Ovary (tissue), 9 donors: Measurements from ENCODE around the gene PACSIN2. TPM values are rescaled to one million over a fixed set of nuclear protein-coding genes. Genes with fewer than 3 reads are reported as not detected.

Experiments
- DNase-seq, 5 donors: peaks; one replicate each; pipeline ENCODE4 v3.0.0-alpha.2; 2019 to 2020
- H3K27ac ChIP-seq, 2 donors: fragments of 200-600 bp; one replicate each; pipeline versions ENCODE4 v1.5.1 to v1.8.0; 2019 to 2022
- H3K27me3 ChIP-seq: fragments of 200-600 bp; one replicate; pipeline ENCODE4 v1.8.0; 2022
- H3K36me3 ChIP-seq: fragments of 200-600 bp; sonication (generic); one replicate; pipeline ENCODE4 v1.5.1; 2019
- H3K4me1 ChIP-seq: one replicate; pipeline ENCODE4 v1.8.1; 2013; ENCODE audit warnings: mild to moderate bottlenecking, moderate library complexity; ENCODE audit not compliant: insufficient read depth
- H3K4me3 ChIP-seq: fragments of 200-600 bp; sonication (generic); one replicate; pipeline ENCODE4 v1.5.1; 2017
- H3K9me3 ChIP-seq, 2 donors: fragments of 200-600 bp in 1 of 2; sonication (generic) in 1 of 2; one replicate each; pipeline versions ENCODE4 v1.5.1 to v1.8.1; 2013 to 2019; ENCODE audit warnings: mild to moderate bottlenecking in 1 of 2, moderate library complexity in 1 of 2
- EP300 ChIP-seq: sonication (generic); formaldehyde crosslinking; IDR thresholded peaks from one replicate; pipeline ENCODE4 v1.6.1; 2017; ENCODE audit warnings: antibody characterized with exemption
- POLR2A ChIP-seq: fragments of 450-650 bp; IDR thresholded peaks from one replicate; pipeline ENCODE4 v1.6.1; 2017; ENCODE audit warnings: antibody characterized with exemption, mild to moderate bottlenecking, moderate library complexity
- WGBS, 3 donors: extraction: QIAGEN DNeasy Blood & Tissue Kit in 1 of 3; methylation state at CpG; one replicate each; pipeline versions ENCODE4 v1.1.5 to v1.1.7; 2013 to 2017; 5-methylcytosine and 5-hydroxymethylcytosine counted together
- intact Hi-C, 4 donors: fragments of 100-400 bp; cut with DNase I; formaldehyde crosslinking; loops; one replicate each; pipeline versions ENCODE4 v1.11.0 to v1.15.1; 2022 to 2023
- polyA plus RNA-seq, 2 donors: library from polyadenylated mRNA; stranded (reverse); fragments of 200-250 nt in 1 of 2; fragments of 350-450 nt in 1 of 2; fragmentation: Illumina TruSeq in 1 of 2; extraction: RNeasy Lipid Tissue Mini Kit (QIAGEN cat#74804) in 1 of 2; gene quantifications; one replicate each; pipeline ENCODE4 v1.2.3, GENCODE V29; 2013 to 2014
- total RNA-seq, 7 donors: library from RNA; depleted of rRNA in 2 of 7; stranded (reverse); fragments of >200 nt in 2 of 7; fragmentation: NEBNext Ultra II Directional in 3 of 7; extraction: Animal tissue kit (Norgen Biotek cat#: 25700) in 3 of 7; gene quantifications; one replicate each; pipeline versions ENCODE4 v1.1.0 to v1.2.4, GENCODE V29; 2016 to 2023
- TF ChIP-seq, protein P1 (sequence below), 3 donors: fragments of 450-650 bp in 2 of 3; fragments of 200-600 bp in 1 of 3; IDR thresholded peaks; one replicate each; pipeline versions ENCODE4 v1.5.1 to v1.8.0; 2016 to 2022; ENCODE audit warnings: antibody characterized with exemption in 3 of 3, mild to moderate bottlenecking in 1 of 3
- donor health status: DM: no; HTN: no; CAD: no; lungs with moderate emphysema.
- donor health status: DM: no; HTN: no; CAD: no.
- donor health status: Bipolar disorder and iron deficiency.
- donor health status: DM: yes; HTN: yes; CAD: no.
- donor health status: DM: no; HTN: no; CAD: no.
- donor health status: DM: yes; HTN: yes; CAD: no.

Gene PACSIN2
- total and polyA plus RNA-seq, 9 donors = 25.5 to 60.0 (median 48.0) TPM

- intact Hi-C loops = loop anchor here in 1 of 4 donors (10.0 kb wide), 1 partner anchor 169 kb away; no protein-coding TSS in a partner anchor
- DNase-seq = no peak
- Histone ChIP-seq H3K4me3 (no peak overlapping the region), H3K4me1 (no peaks in the 10 kb centered on the region), H3K36me3 (no peaks in the 10 kb centered on the region), H3K27ac (no peak overlapping the region), H3K27me3 (no peaks in the 10 kb centered on the region), H3K9me3 (no peaks in the 10 kb centered on the region)
- 83 to 90% (median 83%) methylated on average over 8 of the region's 8 CpGs for WGBS, 3 donors
- TF ChIP-seq EP300 (no peak), POLR2A (no peak)
- TF ChIP-seq, protein P1, sequence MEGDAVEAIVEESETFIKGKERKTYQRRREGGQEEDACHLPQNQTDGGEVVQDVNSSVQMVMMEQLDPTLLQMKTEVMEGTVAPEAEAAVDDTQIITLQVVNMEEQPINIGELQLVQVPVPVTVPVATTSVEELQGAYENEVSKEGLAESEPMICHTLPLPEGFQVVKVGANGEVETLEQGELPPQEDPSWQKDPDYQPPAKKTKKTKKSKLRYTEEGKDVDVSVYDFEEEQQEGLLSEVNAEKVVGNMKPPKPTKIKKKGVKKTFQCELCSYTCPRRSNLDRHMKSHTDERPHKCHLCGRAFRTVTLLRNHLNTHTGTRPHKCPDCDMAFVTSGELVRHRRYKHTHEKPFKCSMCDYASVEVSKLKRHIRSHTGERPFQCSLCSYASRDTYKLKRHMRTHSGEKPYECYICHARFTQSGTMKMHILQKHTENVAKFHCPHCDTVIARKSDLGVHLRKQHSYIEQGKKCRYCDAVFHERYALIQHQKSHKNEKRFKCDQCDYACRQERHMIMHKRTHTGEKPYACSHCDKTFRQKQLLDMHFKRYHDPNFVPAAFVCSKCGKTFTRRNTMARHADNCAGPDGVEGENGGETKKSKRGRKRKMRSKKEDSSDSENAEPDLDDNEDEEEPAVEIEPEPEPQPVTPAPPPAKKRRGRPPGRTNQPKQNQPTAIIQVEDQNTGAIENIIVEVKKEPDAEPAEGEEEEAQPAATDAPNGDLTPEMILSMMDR (IDR thresholded peaks at IDR 0.05) = no peak
Observed at GRCh38 chr22:42865536-42865935, 149.4 kb downstream of the PACSIN2 start.

DNA sequence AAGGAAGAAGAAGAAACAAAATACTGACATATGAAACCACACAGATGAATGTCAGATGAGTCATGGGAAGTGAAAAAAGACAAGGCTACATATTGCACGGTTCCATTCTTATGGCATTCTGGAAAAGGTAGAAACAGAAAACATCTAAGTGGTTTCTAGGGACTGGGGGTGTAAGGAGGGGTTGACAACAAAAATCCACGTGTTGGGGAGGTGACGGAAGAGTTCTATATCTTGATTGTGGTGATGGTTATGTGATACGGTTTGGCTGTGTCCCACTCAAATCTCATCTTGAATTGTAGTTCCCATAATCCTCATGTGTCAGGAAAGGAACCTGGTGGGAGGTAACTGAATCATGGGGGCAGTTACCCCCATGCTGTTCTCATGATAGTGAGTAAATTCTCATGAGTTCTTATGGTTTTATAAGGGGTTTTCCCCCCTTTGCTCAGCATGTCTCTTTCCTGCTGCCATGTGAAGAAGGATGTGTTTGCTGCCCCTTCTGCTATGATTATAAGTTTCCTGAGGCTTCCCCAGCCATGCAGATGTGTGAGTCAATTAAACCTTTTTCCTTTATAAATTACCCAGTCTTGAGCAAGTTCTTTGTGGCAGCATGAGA lies 151.5 kb downstream of the PACSIN2 start:
- intact Hi-C loops = loop anchor here in 1 of 4 donors (10.0 kb wide), 1 partner anchor 171 kb away; no protein-coding TSS in a partner anchor
- TF ChIP-seq, protein P1 (IDR thresholded peaks at IDR 0.05) = no peak
- TF ChIP-seq POLR2A (no peak), EP300 (no peak)
- H3K36me3 ChIP-seq = no peaks in the 10 kb centered on the region
- H3K9me3 ChIP-seq = no peaks in the 10 kb centered on the region
- H3K27me3 ChIP-seq = no peaks in the 10 kb centered on the region
- no peak overlapping the region for H3K27ac ChIP-seq
- no peaks in the 10 kb centered on the region for H3K4me1 ChIP-seq
- H3K4me3 ChIP-seq = no peak overlapping the region
- no peak for DNase-seq
- WGBS, 3 donors = 57 to 60% (median 59%) methylated on average over 4 of the region's 4 CpGs

- H3K4me3 ChIP-seq = no peak overlapping the region
- WGBS, 3 donors = 85 to 91% (median 88%) methylated on average over 7 of the region's 7 CpGs
- DNase-seq = no peak
- peaks cover 9% of the 10 kb centered on the region for H3K4me1 ChIP-seq
- H3K36me3 ChIP-seq = no peaks in the 10 kb centered on the region
- no peak overlapping the region for H3K27ac ChIP-seq
- TF ChIP-seq, protein P1 (IDR thresholded peaks at IDR 0.05) = no peak
- TF ChIP-seq EP300 = no peak
- no peak for TF ChIP-seq POLR2A
- no peaks in the 10 kb centered on the region for H3K9me3 ChIP-seq
- H3K27me3 ChIP-seq = no peaks in the 10 kb centered on the region
- intact Hi-C loops = loop anchor here in 1 of 4 donors (10.0 kb wide), 1 partner anchor 173 kb away; no protein-coding TSS in a partner anchor
Observed at GRCh38 chr22:42862045-42862734, 152.8 kb downstream of the PACSIN2 start.

DNA sequence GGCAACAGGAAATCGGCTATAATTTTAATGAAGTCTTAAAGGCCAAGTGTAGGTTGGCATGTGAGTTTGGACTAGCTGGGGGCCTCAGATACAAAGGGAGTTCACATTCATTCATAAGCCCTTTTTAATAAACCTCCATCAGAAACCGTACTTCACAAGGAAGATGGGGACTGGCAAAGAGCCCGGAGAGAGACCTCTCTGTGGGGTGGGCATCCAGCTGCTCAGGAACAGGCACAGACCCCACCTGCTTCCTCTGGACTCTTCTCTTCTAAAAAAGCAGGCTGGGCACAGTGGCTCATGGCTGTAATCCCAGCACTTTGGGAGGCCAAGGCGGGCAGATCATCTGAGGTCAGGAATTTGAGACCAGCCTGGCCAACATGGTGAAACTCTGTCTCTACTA lies 154.0 kb downstream of the PACSIN2 start:
- Histone ChIP-seq H3K9me3 (no peaks in the 10 kb centered on the region), H3K4me3 (no peak overlapping the region), H3K27me3 (no peaks in the 10 kb centered on the region), H3K36me3 (no peaks in the 10 kb centered on the region), H3K4me1 (peaks cover 9% of the 10 kb centered on the region), H3K27ac (no peak overlapping the region)
- intact Hi-C loops = loop anchor here in 1 of 4 donors (10.0 kb wide), 1 partner anchor 174 kb away; no protein-coding TSS in a partner anchor
- no peak for DNase-seq
- TF ChIP-seq, protein P1 (IDR thresholded peaks at IDR 0.05) = no peak
- TF ChIP-seq EP300 (no peak), POLR2A (no peak)
- 51 to 64% (median 58%) methylated on average over 3 to 4 of the region's 4 CpGs for WGBS, 3 donors
